HCEC 1CT (cell line): Measurements from ENCODE around the gene MBD3L4.
"Not testable (repeated sequence)": the region's sequence is repeated elsewhere in the genome, so short reads cannot be mapped to it uniquely, and the experiment has no call there.

ENCODE experiments used
- DNase-seq: peaks from one replicate; pipeline ENCODE4 v3.0.0-alpha.2; 2017

The MBD3L4 gene

DNA sequence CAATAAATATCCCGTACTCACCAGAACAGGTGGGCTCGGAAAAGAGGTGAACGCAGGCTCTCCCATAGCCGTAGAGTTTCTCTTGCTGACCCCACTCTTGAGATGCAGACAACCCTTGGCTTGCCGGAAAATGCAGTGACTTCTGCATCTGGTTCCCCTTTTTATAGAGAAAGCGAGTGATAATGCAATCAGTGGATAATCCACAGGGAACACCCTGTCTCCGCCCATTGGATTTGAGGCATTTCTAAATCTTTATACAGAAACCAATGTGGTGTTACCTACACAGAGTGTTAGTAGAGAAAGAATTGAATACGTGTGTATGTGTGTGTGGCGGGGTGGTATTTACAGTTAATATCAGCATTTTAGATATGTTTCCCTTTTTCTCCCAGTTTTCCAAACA is at the start of gene MBD3L4:
MBD3L4 (minus strand) TSS at position 101 of the 400 bp plus-strand sequence; CDS start at position 66, 35 bp downstream.
- not testable (repeated sequence) for DNase-seq

DNA sequence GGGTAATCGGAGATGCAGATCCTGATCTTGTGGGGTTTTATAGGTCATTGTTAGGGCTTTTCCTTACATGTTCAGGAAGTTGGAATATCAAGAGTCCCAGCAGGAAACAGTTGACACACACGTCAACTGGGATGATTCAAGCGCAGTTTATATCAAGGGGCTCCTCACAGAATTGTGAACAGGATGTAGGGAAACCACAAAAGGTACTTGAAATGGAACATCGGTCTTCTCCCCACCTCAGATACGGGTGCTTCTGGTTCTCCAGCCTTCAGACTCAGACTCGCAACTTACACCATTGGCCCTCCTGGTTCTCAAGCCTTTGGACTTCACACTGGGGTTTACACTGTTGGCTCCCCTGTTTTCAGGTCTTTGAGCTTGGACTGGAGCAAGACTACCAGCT is 49.0 kb upstream of the MBD3L4 start:
- DNase-seq = no peak

DNA sequence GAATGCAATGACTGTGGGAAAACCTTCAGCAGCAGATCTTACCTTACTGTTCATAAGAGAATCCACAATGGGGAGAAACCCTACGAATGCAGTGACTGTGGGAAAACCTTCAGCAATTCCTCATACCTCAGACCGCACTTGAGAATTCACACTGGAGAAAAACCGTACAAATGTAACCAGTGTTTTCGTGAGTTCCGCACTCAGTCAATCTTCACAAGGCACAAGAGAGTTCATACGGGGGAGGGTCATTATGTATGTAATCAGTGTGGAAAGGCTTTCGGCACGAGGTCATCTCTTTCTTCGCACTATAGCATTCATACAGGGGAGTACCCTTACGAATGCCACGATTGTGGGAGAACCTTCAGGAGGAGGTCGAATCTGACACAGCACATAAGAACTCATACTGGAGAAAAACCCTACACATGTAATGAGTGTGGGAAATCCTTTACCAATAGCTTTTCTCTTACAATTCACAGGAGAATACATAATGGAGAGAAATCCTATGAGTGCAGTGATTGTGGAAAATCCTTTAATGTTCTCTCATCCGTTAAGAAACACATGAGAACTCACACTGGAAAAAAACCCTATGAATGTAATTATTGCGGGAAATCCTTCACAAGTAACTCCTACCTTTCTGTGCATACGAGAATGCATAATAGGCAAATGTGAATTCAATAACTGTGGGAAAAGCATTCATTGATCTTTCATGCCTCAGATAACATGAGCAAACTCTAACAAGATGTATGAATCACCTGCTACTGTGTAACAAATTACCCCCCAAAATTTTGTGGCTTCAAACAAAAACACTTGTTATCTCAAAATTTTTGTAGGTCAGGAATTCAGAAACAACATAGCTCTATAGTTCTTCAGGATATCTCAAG is 43.3 kb upstream of the MBD3L4 start:
- no peak for DNase-seq

DNA sequence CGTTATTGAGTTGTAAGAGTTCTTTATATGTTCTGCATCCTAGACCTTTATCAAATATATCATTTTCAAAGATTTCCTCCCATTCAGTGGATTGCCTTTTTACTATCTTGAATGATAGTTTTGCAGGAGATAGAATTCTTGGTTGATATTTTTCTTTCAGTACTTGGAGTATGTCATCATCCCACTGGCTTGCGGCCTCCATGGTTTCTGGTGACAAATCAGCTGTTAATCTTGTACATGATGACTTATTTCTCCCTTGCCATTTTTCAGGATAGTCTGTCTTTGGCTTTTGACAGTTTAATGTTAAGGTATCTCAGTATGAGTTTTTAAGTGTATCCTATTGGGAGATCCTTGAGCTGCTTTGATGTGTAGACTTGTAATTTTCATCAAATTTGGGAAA is 38.0 kb upstream of the MBD3L4 start:
- no peak for DNase-seq

DNA sequence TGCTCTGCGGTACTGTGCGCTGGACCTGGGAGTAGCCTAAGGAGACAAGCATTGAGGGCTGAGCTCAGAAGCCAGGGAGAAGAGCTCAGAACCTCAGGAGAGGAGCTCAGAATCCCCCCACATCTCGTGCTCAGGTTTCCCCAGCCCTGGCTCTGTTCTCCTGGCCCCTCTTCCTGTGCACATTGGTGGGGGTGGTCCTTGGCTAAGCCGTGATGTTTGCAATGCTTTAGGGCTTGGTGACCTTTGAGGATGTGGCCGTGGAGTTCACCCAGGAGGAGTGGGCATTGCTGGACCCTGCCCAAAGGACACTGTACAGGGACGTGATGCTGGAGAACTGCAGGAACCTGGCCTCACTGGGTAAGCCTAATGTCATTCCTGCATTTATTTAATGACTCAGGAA is 36.2 kb upstream of the MBD3L4 start:
- no peak for DNase-seq

DNA sequence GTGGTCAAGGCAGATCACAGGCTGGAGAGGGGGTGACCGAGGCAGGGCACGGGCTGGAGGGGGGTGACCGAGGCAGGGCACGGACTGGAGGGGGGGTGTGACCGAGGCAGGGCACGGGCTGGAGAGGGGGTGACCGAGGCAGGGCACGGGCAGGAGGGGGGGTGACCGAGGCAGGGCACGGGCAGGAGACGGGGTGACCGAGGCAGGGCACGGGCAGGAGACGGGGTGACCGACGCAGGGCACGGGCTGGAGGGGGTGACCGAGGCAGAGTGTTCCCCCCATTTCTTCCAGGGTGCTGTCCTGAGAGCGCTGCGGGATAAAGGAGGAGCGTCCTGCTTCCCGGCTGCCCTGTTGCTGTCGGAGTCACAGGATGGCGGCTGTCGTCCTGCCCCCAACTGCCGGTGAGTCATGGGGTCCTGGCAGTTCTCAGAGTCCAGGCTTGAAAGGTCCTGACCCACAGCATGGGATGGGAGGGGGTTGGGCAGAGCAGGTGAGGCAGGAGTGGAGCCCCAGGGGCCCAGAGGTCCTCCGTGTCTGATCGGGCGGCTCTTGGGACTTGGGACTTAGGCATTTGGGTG is 34.8 kb upstream of the MBD3L4 start:
- no peak for DNase-seq

DNA sequence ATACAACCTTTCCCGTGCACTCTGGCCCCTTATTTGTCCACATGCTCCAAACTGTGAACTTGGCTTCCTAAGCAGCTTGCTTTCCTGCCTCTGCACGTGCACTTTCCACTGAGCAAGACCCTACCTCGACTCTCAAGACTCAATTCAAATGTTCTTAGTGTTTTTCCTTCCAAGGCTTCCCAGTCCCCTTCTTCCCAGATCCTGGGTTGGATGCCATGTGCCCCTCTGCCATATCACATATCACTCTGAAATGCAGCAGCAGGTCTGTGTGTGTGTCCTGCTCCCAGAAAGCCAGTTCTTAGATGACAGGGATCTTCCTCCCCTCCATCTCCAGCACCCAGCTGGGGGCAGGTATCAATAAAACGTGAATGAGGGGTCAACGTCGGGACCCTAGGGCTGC is 32.6 kb upstream of the MBD3L4 start:
- DNase-seq = no peak

DNA sequence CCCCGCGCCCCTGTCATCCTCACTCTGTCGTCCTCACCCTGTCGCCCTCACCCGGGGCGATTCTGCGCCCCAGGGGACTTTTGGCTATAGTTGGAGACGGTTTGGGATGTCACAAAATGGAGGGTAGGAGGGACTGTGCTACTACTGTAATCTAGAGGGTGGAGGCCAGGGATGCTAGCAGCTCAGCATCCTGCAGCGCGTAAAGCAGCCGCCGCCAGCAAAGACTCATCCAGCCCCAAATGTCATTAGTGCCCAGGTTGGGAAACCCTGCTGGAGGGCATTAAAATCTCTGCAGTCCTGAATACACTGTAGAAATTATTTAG is 29.9 kb upstream of the MBD3L4 start:
- DNase-seq = peak; percentile 2

DNA sequence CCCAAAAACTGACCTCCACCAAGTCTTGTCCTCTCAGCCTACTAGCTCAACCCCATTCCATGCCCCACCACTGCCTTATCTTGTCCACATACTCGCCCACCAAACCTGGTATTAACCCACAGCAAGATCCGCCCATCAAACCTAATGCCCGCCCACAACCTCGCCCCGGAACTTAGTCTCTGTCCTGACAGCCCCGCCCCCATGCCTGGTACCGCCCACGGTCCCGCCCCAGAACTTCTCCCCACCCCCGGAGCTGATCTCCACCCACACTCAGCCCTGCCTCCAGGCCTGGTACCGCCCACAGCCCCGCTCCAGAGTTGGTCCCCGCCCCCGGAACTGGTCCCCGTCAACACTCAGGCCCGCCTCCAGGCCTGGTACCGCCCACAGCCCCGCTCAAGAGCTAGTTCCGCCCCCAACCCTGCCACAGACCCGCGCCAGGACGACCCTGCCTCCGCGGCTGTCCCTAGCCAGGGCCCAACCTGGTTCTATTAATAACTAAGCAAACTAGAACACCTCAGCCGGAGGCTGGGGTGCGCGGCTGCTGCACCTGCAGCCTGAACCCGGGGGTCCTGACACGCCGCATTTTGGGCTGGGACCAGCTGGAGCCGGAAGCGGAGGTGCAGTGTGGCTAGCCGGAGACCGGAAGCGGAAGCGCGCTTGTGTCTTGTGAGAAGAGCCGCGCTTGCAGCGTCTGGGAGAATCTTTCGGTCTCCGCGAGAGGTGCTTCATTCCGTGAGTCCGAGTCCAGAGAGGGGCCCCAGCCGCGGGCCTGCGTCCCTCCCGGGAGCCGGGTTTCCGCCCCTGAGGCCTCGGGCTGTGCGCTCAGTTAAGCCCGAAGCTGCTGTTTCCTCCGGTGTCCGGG is 29.3 kb upstream of the MBD3L4 start, which contains the start of gene ZNF557:
ZNF557 (plus strand) TSS at position 662 of the 862 bp plus-strand sequence. CDS start 5,372 bp downstream, outside the sequence.
- peak; percentile 96 for DNase-seq

DNA sequence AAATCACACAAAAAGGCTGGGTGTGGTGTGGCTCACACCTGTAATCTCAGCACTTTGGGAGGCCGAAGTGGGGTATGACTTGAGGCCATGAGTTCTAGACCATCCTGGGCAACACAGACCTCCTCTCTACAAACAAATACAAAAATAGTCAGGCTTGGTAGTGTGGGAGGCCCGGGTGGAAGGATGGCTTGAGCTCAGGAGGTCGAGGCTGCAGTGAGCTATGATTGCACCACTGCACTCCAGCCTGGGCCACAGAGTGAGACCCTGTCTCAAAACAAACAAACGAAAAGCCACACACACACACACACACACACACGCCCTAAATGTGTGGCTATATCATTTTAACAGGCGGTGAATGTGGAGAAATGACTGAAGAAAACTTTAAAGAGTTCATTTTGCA is 28.6 kb upstream of the MBD3L4 start:
- DNase-seq = no peak

DNA sequence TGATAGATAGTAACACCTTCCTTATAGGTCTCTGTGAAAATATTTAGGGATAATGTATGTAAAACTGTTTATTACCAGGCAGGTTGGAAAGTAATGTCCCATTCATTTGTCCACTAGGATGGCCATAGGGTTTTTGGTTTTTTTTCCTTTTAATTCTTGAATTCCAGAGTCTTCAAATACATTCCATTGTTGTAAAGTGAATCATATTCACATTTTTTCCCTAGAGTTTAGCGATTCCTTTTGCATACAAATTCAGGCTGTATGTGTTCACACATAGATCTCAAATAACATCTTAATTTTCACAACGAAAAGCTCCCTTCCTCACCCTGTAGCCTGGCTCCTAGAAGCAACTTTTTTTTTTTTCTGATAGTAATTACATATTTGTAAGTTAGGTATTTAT is 27.7 kb upstream of the MBD3L4 start:
- DNase-seq = peak; percentile 12

DNA sequence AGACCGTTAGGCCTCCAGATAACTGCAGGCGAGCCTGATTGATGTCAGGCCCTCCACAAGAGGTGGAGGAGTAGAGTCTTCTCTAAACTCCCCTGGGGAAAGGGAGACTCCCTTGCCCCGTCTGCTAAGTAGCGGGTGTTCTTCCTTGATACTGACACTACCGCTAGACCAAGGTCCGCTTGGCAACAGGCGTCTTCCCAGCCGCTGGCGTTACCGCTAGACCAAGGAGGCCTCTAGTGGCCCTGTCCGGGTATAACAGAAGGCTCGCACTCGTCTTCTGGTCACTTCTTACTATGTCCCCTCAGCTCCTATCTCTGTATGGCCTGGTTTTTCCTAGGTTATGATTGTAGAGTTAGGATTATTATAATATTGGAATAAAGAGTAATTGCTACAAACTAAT is 27.1 kb upstream of the MBD3L4 start:
- DNase-seq = peak; percentile 21

DNA sequence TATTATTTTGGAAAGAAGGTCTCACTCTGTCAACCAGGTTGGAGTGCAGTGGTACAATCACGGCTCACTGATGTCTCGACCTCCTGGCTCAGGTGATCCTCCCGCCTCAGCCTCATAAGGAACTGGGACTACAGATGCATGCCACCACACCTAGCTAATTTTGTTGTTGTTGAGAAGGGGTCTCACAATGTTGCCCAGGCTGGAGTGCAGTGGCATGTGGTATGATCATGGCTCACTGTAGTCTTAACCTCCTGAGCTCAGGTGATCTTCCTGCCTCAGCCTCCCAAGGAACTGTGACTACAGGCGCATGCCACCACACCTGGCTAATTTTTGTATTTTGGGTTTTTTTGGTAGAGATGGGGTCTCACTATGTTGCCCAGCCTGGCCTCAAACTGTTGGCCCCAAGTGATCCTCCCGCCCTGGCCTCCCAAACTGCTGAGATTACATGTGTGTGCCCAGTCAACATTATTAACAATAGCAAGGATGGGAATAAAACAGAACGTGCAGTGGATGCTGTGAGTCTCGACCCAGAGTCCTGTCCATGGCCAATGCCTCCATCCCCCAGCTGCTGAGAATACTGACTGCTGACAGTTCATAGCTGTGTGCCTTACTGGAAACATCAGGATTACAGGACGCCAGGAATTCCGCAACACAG is 23.9 kb upstream of the MBD3L4 start:
- no peak for DNase-seq

DNA sequence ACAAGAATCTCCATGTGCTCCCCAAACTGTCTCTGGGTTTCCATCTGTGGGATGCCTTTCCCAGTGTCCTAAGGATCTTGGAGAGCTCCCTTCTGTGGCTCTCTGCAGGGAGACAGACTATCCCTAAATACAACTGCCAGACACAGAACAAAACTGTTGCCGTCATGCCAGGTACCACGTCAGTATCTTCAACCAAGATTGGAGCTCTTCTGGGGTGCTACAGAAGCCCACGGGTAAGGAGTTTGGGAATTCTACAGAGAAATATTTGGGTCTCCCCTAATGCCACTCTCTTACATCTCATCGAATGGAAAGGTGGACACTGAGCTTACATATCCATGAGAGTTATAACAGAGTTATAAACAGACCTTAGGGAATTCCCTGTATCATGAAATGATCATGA is 23.4 kb upstream of the MBD3L4 start:
- DNase-seq = no peak

DNA sequence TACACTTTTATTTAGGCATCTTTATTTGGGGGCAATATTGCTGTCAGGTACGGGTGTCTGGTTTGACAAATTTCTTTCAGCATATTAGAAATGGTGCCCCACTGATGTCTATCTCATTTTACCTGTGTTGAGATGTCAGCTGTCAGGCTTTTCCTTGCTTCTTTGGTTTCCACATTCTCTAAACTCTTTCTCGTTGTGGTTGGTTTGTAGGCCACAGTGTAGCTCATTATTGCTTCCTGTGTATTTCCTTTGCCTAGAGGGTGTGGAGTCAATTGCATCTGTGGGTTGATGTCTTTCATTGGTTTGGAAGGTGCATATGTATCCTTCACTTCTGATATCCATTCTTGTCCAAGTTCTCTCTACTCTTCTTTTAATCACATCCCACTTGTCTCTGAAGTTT is 20.0 kb upstream of the MBD3L4 start:
- not testable (repeated sequence) for DNase-seq

DNA sequence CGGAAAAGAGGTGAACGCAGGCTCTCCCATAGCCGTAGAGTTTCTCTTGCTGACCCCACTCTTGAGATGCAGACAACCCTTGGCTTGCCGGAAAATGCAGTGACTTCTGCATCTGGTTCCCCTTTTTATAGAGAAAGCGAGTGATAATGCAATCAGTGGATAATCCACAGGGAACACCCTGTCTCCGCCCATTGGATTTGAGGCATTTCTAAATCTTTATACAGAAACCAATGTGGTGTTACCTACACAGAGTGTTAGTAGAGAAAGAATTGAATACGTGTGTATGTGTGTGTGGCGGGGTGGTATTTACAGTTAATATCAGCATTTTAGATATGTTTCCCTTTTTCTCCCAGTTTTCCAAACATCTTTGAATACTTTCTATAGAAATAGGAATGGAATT is 18.6 kb upstream of the MBD3L4 start, which contains the start of gene MBD3L3:
MBD3L3 (minus strand) TSS at position 101 of the 400 bp plus-strand sequence; CDS start at position 30, 71 bp downstream.
- not testable (repeated sequence) for DNase-seq

DNA sequence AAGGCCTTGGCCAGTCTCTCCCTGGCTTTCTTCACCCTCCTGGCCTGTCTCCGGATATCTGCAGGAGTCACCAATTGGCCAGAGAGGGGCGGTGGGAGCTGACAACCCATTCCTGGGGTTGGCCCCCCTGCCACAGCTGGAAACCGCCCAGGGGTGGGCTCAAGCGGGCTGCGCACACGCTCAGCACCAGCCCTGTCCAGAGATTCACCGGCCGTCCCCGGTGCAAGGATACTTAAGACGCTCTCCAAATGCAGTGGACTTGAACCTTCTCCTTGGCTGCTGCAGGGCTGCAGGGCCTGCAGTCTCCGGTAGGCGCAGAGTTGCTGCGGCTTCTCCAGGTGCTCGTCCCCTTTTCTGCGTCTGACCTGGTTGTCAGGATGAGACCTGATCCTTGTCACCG is 16.4 kb upstream of the MBD3L4 start:
- not testable (repeated sequence) for DNase-seq

DNA sequence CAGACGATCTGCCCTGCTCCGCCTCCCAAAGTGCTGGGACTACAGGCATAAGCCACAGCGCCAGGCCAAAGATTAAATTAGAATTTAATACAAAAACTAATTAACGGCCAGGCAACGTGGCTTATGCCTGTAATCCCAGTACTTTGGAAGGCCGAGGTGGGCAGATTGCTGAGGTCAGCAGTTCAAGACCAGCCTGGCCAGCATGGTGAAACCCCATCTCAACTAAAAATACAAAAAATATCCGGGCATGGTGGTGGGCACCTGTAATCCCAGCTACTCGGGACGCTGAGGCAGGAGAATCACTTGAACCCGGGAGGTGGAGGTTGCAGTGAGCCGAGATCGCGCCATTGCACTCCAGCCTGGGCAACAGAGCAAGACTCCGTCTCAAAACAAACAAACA is 15.7 kb upstream of the MBD3L4 start:
- DNase-seq = not testable (repeated sequence)

DNA sequence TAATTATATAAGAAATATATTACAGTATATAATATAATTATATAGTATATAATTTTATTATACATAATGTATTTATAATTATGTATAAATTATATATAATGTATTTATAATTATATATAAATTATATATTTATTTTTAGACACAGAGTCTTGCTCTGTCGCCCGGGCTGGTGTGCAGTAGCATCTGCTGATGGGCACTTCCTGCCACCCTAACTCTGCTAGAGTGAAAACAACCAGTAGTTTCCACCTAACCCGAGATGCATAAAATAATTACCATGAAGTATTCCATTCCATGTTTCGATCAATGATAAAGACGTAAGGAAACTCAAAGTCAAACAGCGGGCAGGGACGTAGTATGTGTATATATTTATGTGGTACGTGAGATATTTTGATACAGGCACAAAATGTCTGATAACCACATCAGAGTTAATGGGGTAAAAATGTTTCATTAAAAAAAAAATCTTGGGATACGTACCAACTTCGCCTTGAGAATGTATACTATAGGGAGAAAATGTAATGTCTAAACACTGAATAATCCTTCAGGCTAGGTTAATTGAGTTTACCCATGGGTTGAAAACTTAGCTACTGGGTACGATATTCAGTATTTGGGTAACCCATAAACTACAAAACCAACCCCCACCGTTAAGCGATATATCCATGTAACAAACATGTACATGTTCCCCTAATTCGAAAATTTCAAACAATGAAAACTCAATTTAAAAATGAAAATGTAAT is 14.8 kb upstream of the MBD3L4 start:
- not testable (repeated sequence) for DNase-seq

DNA sequence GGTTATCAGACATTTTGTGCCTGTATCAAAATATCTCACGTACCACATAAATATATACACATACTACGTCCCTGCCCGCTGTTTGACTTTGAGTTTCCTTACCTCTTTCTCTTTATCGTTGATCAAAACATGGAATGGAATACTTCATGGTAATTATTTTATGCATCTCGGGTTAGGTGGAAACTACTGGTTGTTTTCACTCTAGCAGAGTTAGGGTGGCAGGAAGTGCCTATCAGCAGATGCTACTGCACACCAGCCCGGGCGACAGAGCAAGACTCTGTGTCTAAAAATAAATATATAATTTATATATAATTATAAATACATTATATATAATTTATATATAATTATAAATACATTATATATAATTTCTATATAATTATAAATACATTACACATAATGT is 12.9 kb upstream of the MBD3L4 start:
- not testable (repeated sequence) for DNase-seq

DNA sequence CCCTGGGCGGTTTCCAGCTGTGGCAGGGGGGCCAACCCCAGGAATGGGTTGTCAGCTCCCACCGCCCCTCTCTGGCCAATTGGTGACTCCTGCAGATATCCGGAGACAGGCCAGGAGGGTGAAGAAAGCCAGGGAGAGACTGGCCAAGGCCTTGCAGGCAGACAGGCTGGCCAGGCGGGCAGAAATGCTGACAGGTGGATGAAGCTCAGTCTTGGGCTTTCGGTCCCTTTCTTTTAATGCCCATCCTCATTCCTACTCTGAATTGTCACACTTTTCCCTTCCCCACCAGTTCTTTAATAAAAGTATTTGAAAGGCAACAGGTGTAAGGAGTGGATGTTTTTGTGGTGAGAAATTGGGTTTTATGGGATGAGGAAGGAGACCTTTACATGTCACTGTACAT is 11.4 kb upstream of the MBD3L4 start:
- not testable (repeated sequence) for DNase-seq

DNA sequence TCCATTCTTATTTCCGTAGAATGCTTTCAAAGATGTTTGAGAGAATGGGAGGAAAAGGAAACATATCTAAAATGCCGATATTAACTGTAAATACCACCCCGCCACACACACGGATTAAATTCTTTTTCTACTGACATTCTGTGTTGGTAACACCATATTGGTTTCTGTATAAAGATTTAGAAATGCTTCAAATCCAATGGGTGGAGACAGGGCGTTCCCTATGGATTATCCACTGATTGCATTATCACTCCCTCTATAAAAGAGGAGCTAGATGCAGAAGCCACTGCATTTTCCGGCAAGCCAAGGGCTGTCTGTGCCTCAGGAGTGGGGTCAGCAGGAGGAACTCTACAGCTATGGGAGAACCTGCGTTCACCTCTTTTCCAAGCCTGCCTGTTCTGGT is 9.0 kb upstream of the MBD3L4 start, which contains the start of gene MBD3L2:
MBD3L2 (plus strand) TSS at position 301 of the 400 bp plus-strand sequence; CDS start at position 354, 53 bp downstream.
- DNase-seq = not testable (repeated sequence)
